IMR-90 (cell line): ENCODE results near the gene SUPV3L1. TPM values are rescaled to one million over a fixed set of nuclear protein-coding genes. Genes with fewer than 3 reads are reported as not detected.

Experiments used
- ATAC-seq: fragments of 200-7000 bp; cut with Tn5 transposase; 2 replicates; pipeline ENCODE4 v1.9.1; 2020; ENCODE audit warnings: low read depth, mild to moderate bottlenecking, moderate library complexity
- BruUV-seq: library from RNA; stranded (reverse); fragments of 400-500 nt; replicated peaks from 2 replicates; lab custom pipeline; 2021; lab: Mats Ljungman, UMichigan
- CTCF ChIA-PET: fragments of 300-600 bp; formaldehyde crosslinking; extraction: SDS; loops from one replicate; lab custom pipeline; 2021; ENCODE audit warnings: antibody characterized with exemption; lab: Yijun Ruan, JAX
- POLR2A ChIA-PET: fragments of 300-600 bp; sonication (Branson Sonifier 250); formaldehyde crosslinking; loops from one replicate; lab custom pipeline; 2022; ENCODE audit warnings: antibody characterized with exemption; ENCODE audit not compliant: unreplicated experiment; lab: Charles Lee
- DNase-seq: peaks from one replicate; pipeline ENCODE4 v3.0.0; 2013
- H2AFZ ChIP-seq: replicated peaks from 2 replicates; pipeline ENCODE3; 2013; ENCODE audit warnings: low read length, mild to moderate bottlenecking; ENCODE audit not compliant: poor library complexity
- H2AK5ac ChIP-seq: 2 replicates; pipeline ENCODE4 v1.6.1; 2013; ENCODE audit warnings: low read depth, low read length, inconsistent platforms
- H2AK9ac ChIP-seq: replicated peaks from 2 replicates; pipeline ENCODE3; 2013; ENCODE audit warnings: mild to moderate bottlenecking, low read depth, low read length, moderate library complexity; ENCODE audit not compliant: poor library complexity
- H2BK120ac ChIP-seq: 2 replicates; pipeline ENCODE4 v1.6.1; 2013; ENCODE audit warnings: low read depth, low read length, inconsistent platforms
- H2BK15ac ChIP-seq: 3 replicates; pipeline ENCODE4 v1.6.1; 2013; ENCODE audit warnings: low read depth, low read length, inconsistent platforms
- H2BK20ac ChIP-seq: 2 replicates; pipeline ENCODE4 v1.6.1; 2013; ENCODE audit warnings: low read depth, mild to moderate bottlenecking, inconsistent platforms, low read length, moderate library complexity
- H2BK5ac ChIP-seq: 2 replicates; pipeline ENCODE4 v1.6.1; 2013; ENCODE audit warnings: mild to moderate bottlenecking, low read depth, low read length, inconsistent platforms; ENCODE audit not compliant: poor library complexity, severe bottlenecking
- H3K14ac ChIP-seq: replicated peaks from 2 replicates; pipeline ENCODE4 v1.6.1; 2013; ENCODE audit warnings: low read depth, low read length, inconsistent platforms
- H3K18ac ChIP-seq: 2 replicates; pipeline ENCODE4 v1.6.1; 2013; ENCODE audit warnings: low read depth, low read length, control low read depth
- H3K23ac ChIP-seq: 2 replicates; pipeline ENCODE4 v1.6.1; 2013; ENCODE audit warnings: low read depth, low read length, inconsistent platforms
- H3K27ac ChIP-seq: 2 replicates; pipeline ENCODE4 v1.5.1; 2013; ENCODE audit warnings: mild to moderate bottlenecking, control low read depth, low read length; ENCODE audit not compliant: insufficient read depth
- H3K27me3 ChIP-seq: 2 replicates; pipeline ENCODE4 v1.6.1; 2013; ENCODE audit warnings: low read length; ENCODE audit not compliant: control insufficient read depth, insufficient read depth
- H3K36me3 ChIP-seq: 2 replicates; pipeline ENCODE4 v1.6.1; 2013; ENCODE audit warnings: low read length, mixed read lengths; ENCODE audit not compliant: control insufficient read depth, insufficient read depth
- H3K4ac ChIP-seq: 2 replicates; pipeline ENCODE4 v1.6.1; 2013; ENCODE audit warnings: low read depth, low read length, inconsistent platforms
- H3K4me1 ChIP-seq: 2 replicates; pipeline ENCODE4 v1.6.1; 2013; ENCODE audit warnings: low read length, mixed read lengths; ENCODE audit not compliant: control insufficient read depth, insufficient read depth
- H3K4me2 ChIP-seq: 2 replicates; pipeline ENCODE4 v1.6.1; 2013; ENCODE audit warnings: low read depth, mild to moderate bottlenecking, control low read depth, low read length, moderate library complexity
- H3K4me3 ChIP-seq: 2 replicates; pipeline ENCODE4 v1.5.1; 2013; ENCODE audit warnings: low read depth, mild to moderate bottlenecking, control low read depth, low read length, moderate library complexity; ENCODE audit not compliant: insufficient read depth
- H3K56ac ChIP-seq: 2 replicates; pipeline ENCODE4 v1.6.1; 2013; ENCODE audit warnings: low read length, inconsistent platforms; ENCODE audit not compliant: insufficient read depth; ENCODE audit errors: extremely low read depth
- H3K79me1 ChIP-seq, 2 experiments: 2 replicates each; pipeline ENCODE4 v1.6.1; 2013; ENCODE audit warnings: low read length in 2 of 2, inconsistent platforms in 1 of 2, low read depth in 1 of 2
- H3K9ac ChIP-seq: 2 replicates; pipeline ENCODE4 v1.6.1; 2013; ENCODE audit warnings: low read depth, low read length, control low read depth
- H3K9me1 ChIP-seq: 2 replicates; pipeline ENCODE4 v1.6.1; 2013; ENCODE audit warnings: low read length, inconsistent platforms; ENCODE audit not compliant: insufficient read depth
- H3K9me3 ChIP-seq: 2 replicates; pipeline ENCODE4 v1.6.1; 2013; ENCODE audit warnings: low read length; ENCODE audit not compliant: control insufficient read depth, insufficient read depth
- H4K20me1 ChIP-seq: 2 replicates; pipeline ENCODE4 v1.6.1; 2013; ENCODE audit warnings: low read length, inconsistent platforms; ENCODE audit not compliant: insufficient read depth
- H4K5ac ChIP-seq: 2 replicates; pipeline ENCODE4 v1.6.1; 2013; ENCODE audit warnings: mild to moderate bottlenecking, low read depth, low read length, control low read depth
- H4K8ac ChIP-seq, 2 experiments: 2 replicates each; pipeline ENCODE4 v1.6.1; 2013; ENCODE audit warnings: low read depth in 2 of 2, low read length in 2 of 2, control low read depth in 1 of 2, inconsistent platforms in 1 of 2
- H4K91ac ChIP-seq: 2 replicates; pipeline ENCODE4 v1.6.1; 2013; ENCODE audit warnings: low read depth, low read length, inconsistent platforms; ENCODE audit not compliant: insufficient read depth
- MAFK ChIP-seq: IDR thresholded peaks from 2 replicates; pipeline ENCODE4 v1.6.1; 2012; ENCODE audit warnings: low read depth, low read length, improper control_type of control experiment
- MAZ ChIP-seq: IDR thresholded peaks from 2 replicates; pipeline ENCODE4 v1.6.1; 2012; ENCODE audit warnings: low read depth, mild to moderate bottlenecking, low read length, improper control_type of control experiment, moderate library complexity, borderline replicate concordance
- POLR2A ChIP-seq: IDR thresholded peaks from 2 replicates; pipeline ENCODE4 v1.6.1; 2012; ENCODE audit warnings: mild to moderate bottlenecking, low read depth, low read length
- WGBS, 2 experiments: methylation state at CpG; one replicate each; pipeline versions ENCODE4 v1.1.5 to v1.1.7; 2013; ENCODE audit warnings: missing lambda C conversion rate in 2 of 2; ENCODE audit not compliant: insufficient read length in 1 of 2; ENCODE audit errors: extremely low coverage in 2 of 2; 5-methylcytosine and 5-hydroxymethylcytosine counted together
- dilution Hi-C: fragments of 300-500 bp; cut with HindIII; formaldehyde crosslinking; loops from one replicate; pipeline ENCODE4 v1.14.3; 2018; ENCODE audit warnings: low sequenced_read_pairs; ENCODE audit not compliant: unreplicated experiment
- in situ Hi-C: fragments of 300-500 bp; cut with MboI; formaldehyde crosslinking; loops from 3 replicates; pipeline ENCODE4 v1.14.3; 2019; ENCODE audit warnings: low sequenced_read_pairs, inconsistent platforms, mixed read lengths
- intact Hi-C: fragments of 100-400 bp; cut with micrococcal nuclease; formaldehyde crosslinking; loops from 2 replicates; pipeline ENCODE4 v1.10.0; 2022
- polyA plus RNA-seq, 3 experiments: library from polyadenylated mRNA; depleted of rRNA; stranded (reverse); fragments of >200 nt; gene quantifications; 2 replicates each; pipeline ENCODE4 v1.2.3, GENCODE V29; 2012; ENCODE audit warnings: low replicate concordance in 1 of 3
- total RNA-seq: library from RNA; depleted of rRNA; stranded (reverse); fragments of >200 nt; gene quantifications from 2 replicates; pipeline ENCODE4 v1.2.3, GENCODE V29; 2012

The SUPV3L1 gene
- total and polyA plus RNA-seq, 2 of the 4 experiments (the other 2 are of a cell fraction) = 24.4 to 26.5 TPM

DNA sequence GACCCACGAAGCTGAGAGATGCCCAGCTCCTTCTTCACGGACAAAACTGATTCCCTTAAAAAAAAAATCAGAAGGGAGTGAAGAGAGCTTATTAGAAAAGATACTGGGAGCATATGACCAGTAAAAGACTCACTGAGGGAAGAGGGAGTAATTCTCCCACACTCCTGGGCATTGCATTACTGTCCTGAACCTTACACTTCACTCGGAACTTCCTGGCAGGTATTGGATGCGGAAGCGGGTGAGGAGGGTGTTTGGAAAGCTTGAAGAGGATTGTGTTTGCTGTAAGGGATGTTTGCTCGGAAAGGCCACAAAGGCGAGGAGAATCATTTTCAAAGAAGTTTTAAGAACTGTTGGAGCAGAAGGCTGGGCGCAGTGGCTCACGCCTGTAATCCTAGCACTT lies 40.5 kb downstream of the SUPV3L1 start:
- no peak overlapping the region for H4K91ac ChIP-seq
- no peak overlapping the region for H2BK120ac ChIP-seq
- in situ Hi-C loops (no loop called here), dilution Hi-C loops (no loop called here), intact Hi-C loops (no loop called here)
- no TSS peak for BruUV-seq
- ChIA-PET CTCF (no interaction called here), POLR2A (no interaction called here)
- no peaks in the 10 kb centered on the region for H3K79me1 ChIP-seq
- no peak overlapping the region for H4K5ac ChIP-seq
- no peak overlapping the region for H4K8ac ChIP-seq
- ATAC-seq = no peak
- no peaks in the 10 kb centered on the region for H3K36me3 ChIP-seq
- H2AFZ ChIP-seq = no peak overlapping the region
- no peak overlapping the region for H3K23ac ChIP-seq
- no peak overlapping the region for H3K4me2 ChIP-seq
- H3K4me1 ChIP-seq = peaks cover 3% of the 10 kb centered on the region; the same call in 1 of the 2 replicates
- no peaks in the 10 kb centered on the region for H3K9me3 ChIP-seq
- H3K4ac ChIP-seq = no peak overlapping the region
- no peak overlapping the region for H2BK5ac ChIP-seq
- no peak overlapping the region for H3K56ac ChIP-seq
- no peak overlapping the region for H2BK15ac ChIP-seq
- no peak overlapping the region for H2BK20ac ChIP-seq
- no peak overlapping the region for H2AK5ac ChIP-seq
- no peaks in the 10 kb centered on the region for H4K20me1 ChIP-seq
- WGBS, 2 experiments = 100% methylated on average over 1 of the region's 9 CpGs; no CpG with 5 or more reads in 1 of the 2 experiments
- TF ChIP-seq POLR2A = no peak
- no peak for TF ChIP-seq MAZ
- TF ChIP-seq MAFK = no peak
- no peak overlapping the region for H3K18ac ChIP-seq
- H3K4me3 ChIP-seq = no peak overlapping the region
- no peak overlapping the region for H3K14ac ChIP-seq
- H3K27ac ChIP-seq = no peak overlapping the region
- no peaks in the 10 kb centered on the region for H3K27me3 ChIP-seq
- H3K9ac ChIP-seq = no peak overlapping the region
- no peak for DNase-seq
- 0 out of 2 replicates have a peak, but pooled peaks cover 8% of the 10 kb centered on the region for H3K9me1 ChIP-seq
- no peak overlapping the region for H2AK9ac ChIP-seq
